Measurements from ENCODE around the gene PNPT1. TPM values are rescaled to one million over a fixed set of nuclear protein-coding genes. Genes with fewer than 3 reads are reported as not detected.
"Not testable (repeated sequence)": the region's sequence is repeated elsewhere in the genome, so short reads cannot be mapped to it uniquely, and the experiment has no call there.

Gene PNPT1
- total RNA-seq, 8 experiments from 2014 or later: 19.1 to 48.2 (median 29.2) TPM

DNA sequence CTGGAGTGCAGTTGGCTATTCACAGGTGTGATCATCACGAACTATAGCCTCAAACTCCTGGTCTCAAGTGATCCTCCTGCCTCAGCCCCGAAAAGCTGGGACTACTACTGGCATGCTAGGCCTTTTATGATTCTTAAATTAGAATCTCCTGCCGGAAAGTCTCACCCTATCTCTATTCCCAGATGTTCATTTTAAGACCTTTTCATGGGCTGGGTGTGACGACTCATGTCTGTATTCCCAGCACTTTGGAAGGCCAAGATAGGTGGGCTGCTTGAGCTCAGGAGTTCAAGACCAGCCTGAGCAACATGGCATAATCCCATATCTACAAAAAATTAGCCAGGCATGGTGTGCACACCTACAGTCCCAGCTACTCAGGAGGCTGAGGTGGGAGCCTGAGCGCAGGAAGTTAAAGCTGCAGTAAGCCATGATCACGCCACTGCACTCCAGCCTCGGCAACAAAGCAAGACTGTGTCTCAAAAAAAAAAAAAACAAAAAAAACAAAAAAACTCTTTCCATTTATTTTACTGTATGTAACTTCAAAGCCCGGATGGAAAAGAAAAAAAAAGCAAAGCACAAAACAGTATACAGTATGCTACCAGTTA is 84.3 kb downstream of the PNPT1 start:
- in situ Hi-C loops (cut with MboI; ENCODE audit: low pct_unique_long_range_greater_than_20kb in 2 of 9, low sequenced_read_pairs in 9 of 9, unreplicated experiment in 9 of 9): no loop called here
- H3K27ac ChIP-seq: no peak overlapping the region
- ATAC-seq (replicated peaks in 6 of 8): no peak
- WGBS, 10 experiments: 58 to 100% (median 82%) methylated on average over 3 to 8 of the region's 8 CpGs
- no peak overlapping the region for H3K4me3 ChIP-seq
- no peaks in the 10 kb centered on the region for H3K4me1 ChIP-seq (replicated peaks in 1 of 2)

- no peak overlapping the region for H3K4me3 ChIP-seq
- no peak for ATAC-seq (replicated peaks in 6 of 8)
- in situ Hi-C loops (cut with MboI; ENCODE audit: low pct_unique_long_range_greater_than_20kb in 2 of 9, low sequenced_read_pairs in 9 of 9, unreplicated experiment in 9 of 9): no loop called here
- WGBS, 10 experiments: 93 to 100% (median 100%) methylated on average over 1 to 3 of the region's 3 CpGs; no CpG with 5 or more reads in 2 of the 10 experiments
- H3K27ac ChIP-seq: no peak overlapping the region
- no peaks in the 10 kb centered on the region for H3K4me1 ChIP-seq (replicated peaks in 1 of 2)
These were observed 85.9 kb downstream of the PNPT1 start for GRCh38 chr2:55607717-55608116.

GRCh38 chr2:55604027-55604565 is 89.5 kb downstream of the PNPT1 start:
- no peak overlapping the region for H3K4me3 ChIP-seq
- ATAC-seq (replicated peaks in 6 of 8): no peak
- H3K27ac ChIP-seq: no peak overlapping the region
- in situ Hi-C loops (cut with MboI; ENCODE audit: low pct_unique_long_range_greater_than_20kb in 2 of 9, low sequenced_read_pairs in 9 of 9, unreplicated experiment in 9 of 9): no loop called here
- no peaks in the 10 kb centered on the region for H3K4me1 ChIP-seq (replicated peaks in 1 of 2)
- 29 to 100% (median 95%) methylated on average over 1 of the region's 1 CpG; no CpG with 5 or more reads in 4 of the 10 experiments for WGBS, 10 experiments

GRCh38 chr2:55601849-55602248 is 91.8 kb downstream of the PNPT1 start:
- ATAC-seq (replicated peaks in 6 of 8): no peak
- Histone ChIP-seq H3K27ac (no peak overlapping the region), H3K4me1 (replicated peaks in 1 of 2) (no peaks in the 10 kb centered on the region), H3K4me3 (no peak overlapping the region)
- in situ Hi-C loops (cut with MboI; ENCODE audit: low pct_unique_long_range_greater_than_20kb in 2 of 9, low sequenced_read_pairs in 9 of 9, unreplicated experiment in 9 of 9): no loop called here

DNA sequence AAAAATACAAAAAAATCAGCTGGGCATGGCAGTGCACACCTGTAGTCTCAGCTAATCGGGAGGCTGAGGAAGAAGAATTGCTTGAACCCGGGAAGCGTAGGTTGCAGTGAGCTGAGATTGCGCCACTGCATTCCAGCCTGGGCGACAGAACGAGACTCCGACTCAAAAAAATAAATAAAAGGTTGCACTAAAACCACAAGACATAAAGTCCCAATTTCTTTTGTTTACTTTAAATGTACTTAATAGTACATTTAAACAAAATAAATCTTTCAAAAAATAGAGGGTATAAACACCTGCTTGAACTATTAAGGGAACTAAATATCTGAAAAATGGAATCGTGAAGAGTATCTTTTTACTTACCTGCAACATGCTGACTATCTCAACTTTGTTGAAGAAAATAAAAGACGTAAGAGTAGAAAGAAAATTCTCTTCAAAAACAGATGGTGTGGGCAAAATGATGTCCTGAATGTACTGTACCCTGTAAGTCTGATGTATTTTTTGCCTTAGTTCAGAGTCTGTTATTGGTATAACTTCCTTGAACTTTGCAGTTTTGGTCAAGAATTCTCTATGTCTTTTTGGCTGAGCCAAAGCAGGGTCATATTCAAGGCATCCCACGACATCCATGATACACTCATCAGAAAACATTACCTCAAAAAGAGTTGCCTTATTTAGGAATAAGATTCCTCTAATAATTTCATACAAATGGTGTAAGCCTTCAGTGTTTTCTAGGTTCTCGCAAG is 95.4 kb downstream of the PNPT1 start:
- ATAC-seq (replicated peaks in 6 of 8): no peak
- no peak overlapping the region for H3K4me3 ChIP-seq
- no peak overlapping the region for H3K27ac ChIP-seq
- in situ Hi-C loops (cut with MboI; ENCODE audit: low pct_unique_long_range_greater_than_20kb in 2 of 9, low sequenced_read_pairs in 9 of 9, unreplicated experiment in 9 of 9): no loop called here
- 86 to 100% (median 96%) methylated on average over 1 to 11 of the region's 11 CpGs for WGBS, 10 experiments
- H3K4me1 ChIP-seq (replicated peaks in 1 of 2): no peaks in the 10 kb centered on the region

GRCh38 chr2:55596795-55597194 is 96.8 kb downstream of the PNPT1 start:
- H3K4me3 ChIP-seq; H3K4me1 ChIP-seq (replicated peaks in 1 of 2); ATAC-seq (replicated peaks in 6 of 8); in situ Hi-C loops (cut with MboI; ENCODE audit: low pct_unique_long_range_greater_than_20kb in 2 of 9, low sequenced_read_pairs in 9 of 9, unreplicated experiment in 9 of 9); H3K27ac ChIP-seq: not testable (repeated sequence)
- WGBS, 10 experiments: 86 to 100% (median 96%) methylated on average over 1 to 6 of the region's 6 CpGs; no CpG with 5 or more reads in 5 of the 10 experiments

DNA sequence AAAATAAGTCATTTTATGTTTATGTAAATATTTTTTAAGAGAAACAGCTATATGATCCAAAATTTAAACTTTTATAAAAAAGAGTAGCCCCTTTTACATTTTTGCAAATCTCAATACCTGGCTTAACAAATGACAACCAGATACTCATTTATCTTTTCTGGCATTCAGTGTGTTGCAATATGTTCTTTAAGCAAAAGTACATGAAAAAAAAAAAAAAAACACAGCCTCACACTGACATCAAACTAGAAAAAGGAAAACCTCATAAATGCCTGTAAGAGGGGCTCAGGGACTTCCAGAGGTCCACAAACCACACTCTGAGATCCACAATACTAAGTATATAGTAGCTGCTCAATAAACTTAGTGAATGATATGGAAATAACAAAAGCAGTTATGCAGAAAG is 98.1 kb downstream of the PNPT1 start:
- in situ Hi-C loops (cut with MboI; ENCODE audit: low pct_unique_long_range_greater_than_20kb in 2 of 9, low sequenced_read_pairs in 9 of 9, unreplicated experiment in 9 of 9): no loop called here
- no peak overlapping the region for H3K27ac ChIP-seq
- no peak overlapping the region for H3K4me3 ChIP-seq
- H3K4me1 ChIP-seq (replicated peaks in 1 of 2): no peaks in the 10 kb centered on the region
- no peak for ATAC-seq (replicated peaks in 6 of 8)

- ATAC-seq (replicated peaks in 6 of 8): no peak
These were observed 101.5 kb downstream of the PNPT1 start for GRCh38 chr2:55592130-55592529.

GRCh38 chr2:55590810-55591440 is 102.7 kb downstream of the PNPT1 start:
- Histone ChIP-seq H3K4me1 (replicated peaks in 1 of 2) (no peaks in the 10 kb centered on the region), H3K4me3 (no peak overlapping the region), H3K27ac (no peak overlapping the region)
- ATAC-seq (replicated peaks in 6 of 8): peak in 6 of 8 experiments; percentile 34 to 93 (median 72)
- in situ Hi-C loops (cut with MboI; ENCODE audit: low pct_unique_long_range_greater_than_20kb in 2 of 9, low sequenced_read_pairs in 9 of 9, unreplicated experiment in 9 of 9): no loop called here
- 39 to 100% (median 64%) methylated on average over 1 to 7 of the region's 7 CpGs for WGBS, 10 experiments

More at GRCh38 chr2:55592130-55592529, 101.5 kb downstream of the PNPT1 start:
- 25 to 100% (median 75%) methylated on average over 1 of the region's 1 CpG for WGBS, 10 experiments
- Histone ChIP-seq H3K4me3 (no peak overlapping the region), H3K27ac (no peak overlapping the region), H3K4me1 (replicated peaks in 1 of 2) (no peaks in the 10 kb centered on the region)
- in situ Hi-C loops (cut with MboI; ENCODE audit: low pct_unique_long_range_greater_than_20kb in 2 of 9, low sequenced_read_pairs in 9 of 9, unreplicated experiment in 9 of 9): no loop called here

- H3K27ac ChIP-seq: no peak overlapping the region
- ATAC-seq (replicated peaks in 6 of 8): peak in 2 of 8 experiments; percentile 72 to 88
- WGBS, 10 experiments: 12 to 100% (median 89%) methylated on average over 1 to 2 of the region's 2 CpGs
These were observed 108.1 kb downstream of the PNPT1 start for GRCh38 chr2:55585451-55586080.

More at GRCh38 chr2:55585451-55586080, 108.1 kb downstream of the PNPT1 start:
- in situ Hi-C loops (cut with MboI; ENCODE audit: low pct_unique_long_range_greater_than_20kb in 2 of 9, low sequenced_read_pairs in 9 of 9, unreplicated experiment in 9 of 9): no loop called here
- no peaks in the 10 kb centered on the region for H3K4me1 ChIP-seq (replicated peaks in 1 of 2)
- no peak overlapping the region for H3K4me3 ChIP-seq

Other genes starting within 250 kb of the PNPT1 start
- gene CFAP36, start 174.1 kb downstream of the PNPT1 start, total RNA-seq: 10 to 100 TPM; 25.8 to 60.1 (median 41.0) TPM
- 10 to 100 TPM; 47.3 to 77.9 (median 57.9) TPM for gene PPP4R3B, start 76.2 kb downstream of the PNPT1 start, total RNA-seq
- gene EFEMP1, start 229.9 kb upstream of the PNPT1 start, total RNA-seq: 100 to 1,000 TPM in 2 of 8 experiments, 10 to 100 TPM in 3, 1 to 10 TPM in 3; 3.0 to 435 (median 13.4) TPM